GM18909 (cell line): ENCODE measurements around the gene KCTD13.

Experiments used
- ATAC-seq: cut with Tn5 transposase; IDR thresholded peaks from one replicate; pipeline ENCODE4 v1.9.1; 2021; ENCODE audit warnings: mild to moderate bottlenecking; ENCODE audit not compliant: unreplicated experiment, poor library complexity

KCTD13 gene

GRCh38 chr16:29908719-29909220 lies 17.3 kb downstream of the KCTD13 start:
- no peak for ATAC-seq

DNA sequence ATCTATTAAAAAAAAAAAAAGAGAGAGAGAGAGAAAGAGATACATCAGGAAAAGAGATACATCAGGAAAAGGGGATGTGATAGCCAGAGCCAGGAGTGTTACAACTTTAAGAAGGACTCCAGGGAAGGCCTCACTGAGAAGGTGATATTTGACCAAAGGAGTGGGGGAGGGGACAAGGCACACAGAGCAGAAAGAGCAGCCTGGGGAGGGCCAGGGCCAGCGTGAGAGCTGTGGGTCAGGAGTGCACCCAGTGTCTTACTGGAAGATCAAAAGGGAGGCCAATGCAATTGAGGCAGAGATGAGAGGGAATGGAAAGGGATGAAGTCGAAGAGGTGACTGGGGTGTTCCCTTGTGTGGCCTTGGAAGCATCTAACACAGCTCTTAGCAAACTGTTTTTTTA lies 18.1 kb downstream of the KCTD13 start:
- ATAC-seq = no peak

DNA sequence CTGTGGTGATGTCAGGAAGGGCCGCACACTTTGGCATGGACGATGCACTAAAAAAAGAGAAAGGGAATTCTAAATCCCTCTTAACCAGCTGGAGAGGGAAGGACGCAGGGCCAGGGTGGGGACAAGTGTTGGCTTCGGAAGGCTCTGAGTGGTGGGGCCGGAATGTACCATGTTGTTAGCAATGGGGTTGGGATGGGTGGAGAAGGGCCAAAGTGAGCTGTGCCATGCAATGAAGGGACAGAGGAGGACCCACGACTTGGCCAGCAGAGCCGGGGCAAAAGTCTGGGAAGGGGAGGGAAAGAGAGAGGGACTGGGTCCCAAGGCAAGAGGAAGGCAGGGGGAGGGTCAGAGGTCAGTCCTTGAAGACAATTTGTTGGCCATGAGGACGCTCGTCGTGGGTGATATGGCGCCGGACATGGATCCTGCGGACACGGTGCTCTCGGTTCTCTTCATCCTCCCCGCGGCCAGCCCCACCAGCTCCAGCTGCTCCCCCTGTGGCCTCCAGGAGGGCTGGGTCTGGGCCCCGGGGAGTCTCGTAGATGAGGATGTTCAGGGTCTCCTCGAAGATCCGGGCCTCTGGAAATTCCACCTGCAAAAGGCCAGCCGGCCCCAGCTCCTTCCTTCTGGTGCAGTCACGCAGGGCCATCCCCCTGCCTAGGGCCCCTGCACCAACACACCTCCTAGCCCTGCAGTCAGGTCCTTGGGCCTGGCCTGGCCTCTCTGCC lies 19.3 kb downstream of the KCTD13 start:
- no peak for ATAC-seq

- no peak for ATAC-seq
Observed at GRCh38 chr16:29905668-29906067, 20.4 kb downstream of the KCTD13 start.

- ATAC-seq = no peak
Observed at GRCh38 chr16:29904947-29905346, 21.1 kb downstream of the KCTD13 start.

GRCh38 chr16:29903590-29903989 lies 22.4 kb downstream of the KCTD13 start:
- no peak for ATAC-seq

- ATAC-seq = no peak
Observed at GRCh38 chr16:29901607-29901945, 24.4 kb downstream of the KCTD13 start.

GRCh38 chr16:29900888-29901606 lies 25.0 kb downstream of the KCTD13 start:
- no peak for ATAC-seq

DNA sequence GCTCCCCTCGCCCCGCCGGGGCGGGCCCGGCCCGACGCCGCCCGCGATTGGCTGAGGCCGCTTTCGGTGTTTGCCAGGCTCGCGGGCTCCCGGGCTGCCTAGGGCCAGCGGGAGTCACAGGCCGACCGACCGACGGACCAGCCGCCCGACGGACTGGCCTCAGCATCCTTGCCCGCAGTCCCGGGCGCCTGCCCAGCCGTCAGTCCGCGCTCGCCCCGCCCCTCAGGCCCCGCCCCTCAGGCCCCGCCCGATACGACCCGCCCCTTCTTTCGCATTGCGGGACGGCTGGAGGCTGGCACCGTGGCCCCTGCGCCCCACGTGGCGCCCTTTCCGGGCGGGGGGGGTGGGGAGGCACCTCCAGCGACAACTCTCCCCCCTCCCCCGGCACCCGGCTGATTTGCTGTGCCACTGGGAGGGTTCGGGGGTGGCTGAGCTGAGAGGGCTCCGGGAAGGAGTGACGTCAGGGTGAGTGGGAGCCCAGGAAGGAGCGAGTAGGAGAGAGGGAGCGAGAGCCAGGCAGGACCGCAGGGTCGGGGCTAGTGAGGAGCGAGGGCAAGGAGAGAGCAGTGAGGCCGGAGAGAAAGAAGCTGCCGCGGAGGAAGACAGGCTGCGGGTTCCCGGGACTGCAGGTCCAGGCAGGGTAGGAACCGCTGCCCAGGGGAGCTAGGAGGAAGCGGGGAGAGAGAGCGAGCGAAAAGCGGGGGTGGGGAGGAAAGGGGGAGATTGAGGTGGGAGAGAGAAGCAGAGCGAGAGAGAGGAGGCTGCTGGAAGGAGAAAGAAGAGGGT lies 25.7 kb downstream of the KCTD13 start, which contains the start of gene ASPHD1:
ASPHD1 (plus strand) TSS at position 387 of the 786 bp plus-strand sequence. CDS start 484 bp downstream, outside the sequence.
- ATAC-seq = peak; percentile 61

GRCh38 chr16:29899516-29900101 lies 26.4 kb downstream of the KCTD13 start, which contains the start of gene SEZ6L2:
TSS of gene SEZ6L2 (minus strand) at chr16:29899550. CDS start at chr16:29899019, 531 bp downstream.
- ATAC-seq = no peak

DNA sequence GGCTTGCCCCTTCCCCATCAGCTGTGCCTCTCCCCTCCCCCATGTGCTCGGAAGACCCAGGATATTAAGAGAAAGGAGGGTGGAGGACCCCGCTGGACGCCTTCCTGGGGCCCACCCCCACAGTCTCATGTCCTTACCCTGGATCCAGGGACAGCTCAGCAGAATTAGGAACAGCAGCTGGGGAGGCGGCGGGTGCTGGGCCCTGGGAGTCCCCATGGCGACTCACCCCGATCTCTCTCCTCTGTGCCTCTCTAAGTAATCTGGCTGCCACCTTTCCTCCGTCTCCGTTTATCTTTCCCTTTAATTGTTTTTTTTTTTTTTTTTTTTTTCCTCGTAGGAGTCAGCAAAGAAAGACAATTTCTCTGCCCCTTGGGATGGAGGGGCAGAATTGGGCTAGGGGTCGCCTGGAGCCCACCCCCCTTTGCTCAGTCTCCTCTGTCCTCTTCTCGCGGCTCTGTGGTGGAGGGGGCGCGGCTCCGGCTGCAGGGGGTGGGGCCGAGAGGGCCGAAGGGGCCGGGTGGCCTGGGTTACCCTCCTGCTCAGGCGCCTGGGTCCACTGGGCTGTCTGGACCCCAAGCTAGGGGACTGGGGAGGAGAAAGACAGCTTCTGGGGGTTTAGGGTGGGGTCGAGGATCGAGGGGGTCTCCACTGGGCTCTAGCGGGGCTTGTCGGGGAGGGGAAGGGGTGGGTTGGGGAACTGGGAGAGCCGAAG lies 27.1 kb downstream of the KCTD13 start:
- ATAC-seq = no peak

DNA sequence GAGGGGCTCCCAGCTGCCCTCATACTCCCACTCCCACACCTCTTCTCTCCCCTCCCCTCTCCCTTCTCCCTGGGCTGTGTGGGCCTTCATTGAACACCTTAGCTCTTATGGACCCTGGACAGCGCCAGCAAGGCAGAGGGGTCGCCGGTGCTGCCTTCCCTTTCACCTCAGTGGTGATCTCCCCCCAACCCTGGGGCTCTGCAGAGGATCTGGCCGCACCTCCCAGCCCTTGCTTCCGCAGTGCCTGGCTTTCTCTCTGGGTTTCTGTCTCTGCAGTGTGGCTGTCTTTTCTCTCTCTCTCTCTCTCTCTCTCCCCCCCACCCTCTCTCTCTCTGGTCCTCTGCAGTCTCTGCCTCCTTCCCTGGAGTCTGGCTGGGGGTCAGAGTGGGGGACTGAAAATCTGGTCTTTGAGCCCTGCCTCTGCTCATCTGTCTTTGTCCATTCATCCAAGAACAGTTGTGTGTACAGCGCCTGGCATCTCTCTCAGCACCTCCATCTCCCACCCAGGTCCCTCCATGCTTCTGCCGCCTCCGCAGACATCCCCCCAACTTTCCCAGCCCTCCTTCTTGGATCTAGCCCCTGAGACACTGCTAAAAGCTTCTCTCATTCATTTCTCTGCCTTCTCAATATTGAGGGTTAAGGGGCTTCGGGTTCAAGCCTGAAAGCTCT lies 27.8 kb downstream of the KCTD13 start:
- ATAC-seq = no peak

DNA sequence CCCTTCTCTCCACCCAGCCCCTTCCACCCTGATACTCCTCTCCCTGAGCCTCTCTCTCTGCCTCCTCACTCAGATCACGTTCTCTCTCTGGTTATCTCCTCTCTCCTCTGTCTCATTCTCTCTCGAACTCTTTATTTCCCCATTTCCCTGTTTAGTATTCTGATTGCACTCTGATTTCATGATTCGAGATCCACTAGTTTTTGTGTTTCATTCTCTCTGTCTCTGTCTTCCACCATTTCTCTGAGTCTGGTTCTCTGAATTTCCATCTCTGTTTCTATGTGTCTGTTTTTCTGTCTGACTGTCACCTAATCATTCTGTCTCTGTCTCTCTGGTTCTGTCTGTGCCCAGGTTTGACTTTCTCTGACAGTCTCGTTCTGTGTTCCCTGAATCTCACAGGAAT lies 28.7 kb downstream of the KCTD13 start:
- no peak for ATAC-seq

DNA sequence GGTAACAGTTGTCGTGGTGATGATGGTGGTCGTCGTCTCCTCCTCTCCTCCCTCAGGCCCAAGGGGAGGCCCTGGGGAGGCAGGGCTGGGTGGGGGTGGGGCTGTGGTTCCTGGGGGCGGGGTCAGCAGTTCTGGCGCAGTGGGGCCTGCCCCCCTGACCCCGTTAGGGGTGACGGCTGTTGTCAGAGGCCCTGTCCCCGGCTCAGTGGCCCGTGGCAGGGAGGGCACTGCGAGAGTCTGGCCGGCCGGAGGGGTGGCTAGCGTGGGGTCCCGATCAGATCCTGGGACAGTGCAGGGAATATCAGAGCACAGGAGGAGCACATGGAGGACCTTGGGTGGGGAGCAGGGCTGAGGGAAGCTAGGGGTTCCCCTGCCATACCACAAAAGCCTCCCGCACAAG lies 29.2 kb downstream of the KCTD13 start:
- no peak for ATAC-seq

- no peak for ATAC-seq
Observed at GRCh38 chr16:29894352-29894751, 31.7 kb downstream of the KCTD13 start.

DNA sequence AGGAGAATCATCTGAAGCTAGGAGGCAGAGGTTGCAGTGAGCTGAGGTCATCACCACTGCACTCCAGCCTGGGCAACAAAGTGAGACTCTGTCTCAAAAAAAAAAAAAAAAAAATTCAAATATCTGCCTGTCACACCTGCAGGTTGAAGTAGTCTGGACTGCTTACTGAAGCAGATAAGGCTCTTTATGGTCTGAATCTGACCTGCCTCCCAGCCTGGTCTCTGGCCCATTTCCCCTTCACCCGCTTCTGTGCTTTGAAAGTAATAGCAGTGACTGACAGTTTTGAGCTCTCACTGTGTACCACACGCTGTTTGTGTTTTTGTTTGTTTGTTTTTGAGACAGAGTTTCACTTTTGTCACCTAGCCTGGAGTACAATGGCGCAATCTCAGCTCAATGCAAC lies 32.5 kb downstream of the KCTD13 start:
- no peak for ATAC-seq

DNA sequence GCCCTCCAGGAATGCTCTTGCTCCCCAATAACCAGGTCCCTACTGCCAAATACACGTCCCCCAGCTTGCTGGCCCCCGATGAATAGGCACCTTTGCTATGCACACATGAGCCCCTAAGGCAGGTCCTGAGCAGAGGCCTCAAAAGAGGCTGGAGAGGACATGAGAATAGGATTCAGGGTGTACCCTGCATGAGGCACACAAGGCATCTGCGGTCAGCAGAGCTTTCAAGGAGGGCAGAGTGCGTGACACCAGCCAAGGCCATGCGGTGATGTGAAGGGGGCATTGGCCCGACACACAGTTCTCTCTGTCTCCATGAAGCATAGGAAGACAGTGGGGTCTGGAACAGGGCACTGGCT lies 33.6 kb downstream of the KCTD13 start:
- no peak for ATAC-seq

- ATAC-seq = no peak
Observed at GRCh38 chr16:29891525-29892457, 34.2 kb downstream of the KCTD13 start.
